Neural progenitor cell (in vitro differentiated cells): Measurements from ENCODE around the gene MMD. TPM values are rescaled to one million over a fixed set of nuclear protein-coding genes. Genes with fewer than 3 reads are reported as not detected.

Experiments
- DNase-seq: peaks from one replicate; pipeline ENCODE4 v3.0.0-alpha.2; 2016; ENCODE audit warnings: low spot score
- H2AFZ ChIP-seq: fragments of 200-600 bp; sonication (generic); replicated peaks from 2 replicates; pipeline ENCODE4 v1.6.1; 2016; ENCODE audit warnings: antibody characterized with exemption
- H3F3A ChIP-seq: fragments of 200-600 bp; sonication (generic); 2 replicates; pipeline ENCODE4 v1.6.1; 2016; ENCODE audit warnings: antibody characterized with exemption, low read depth
- H3K27ac ChIP-seq: fragments of 200-600 bp; sonication (generic); 2 replicates; pipeline ENCODE4 v1.5.1; 2016; ENCODE audit warnings: mild to moderate bottlenecking
- H3K27me3 ChIP-seq: fragments of 200-600 bp; sonication (generic); 2 replicates; pipeline ENCODE4 v1.6.1; 2016; ENCODE audit warnings: mild to moderate bottlenecking, moderate library complexity
- H3K36me3 ChIP-seq: fragments of 200-600 bp; sonication (generic); 2 replicates; pipeline ENCODE4 v1.5.1; 2016
- H3K4me1 ChIP-seq: fragments of 200-600 bp; sonication (generic); 2 replicates; pipeline ENCODE4 v1.6.1; 2016; ENCODE audit warnings: mixed run types
- H3K4me2 ChIP-seq: fragments of 200-600 bp; sonication (generic); 2 replicates; pipeline ENCODE4 v1.6.1; 2016
- H3K4me3 ChIP-seq: fragments of 200-600 bp; sonication (generic); 2 replicates; pipeline ENCODE4 v1.5.1; 2016
- H3K79me2 ChIP-seq: fragments of 200-600 bp; sonication (generic); 2 replicates; pipeline ENCODE4 v1.6.1; 2016; ENCODE audit warnings: low read depth
- H3K9ac ChIP-seq: fragments of 200-600 bp; sonication (generic); 2 replicates; pipeline ENCODE4 v1.6.1; 2016
- H3K9me3 ChIP-seq: fragments of 200-600 bp; sonication (generic); 2 replicates; pipeline ENCODE4 v1.5.1; 2016; ENCODE audit warnings: low read depth
- H4K20me1 ChIP-seq: fragments of 200-600 bp; sonication (generic); 2 replicates; pipeline ENCODE4 v1.6.1; 2016; ENCODE audit warnings: low read depth
- H3K27ac Mint-ChIP-seq: 3 replicates; pipeline ENCODE4 v1.8.0; 2021; ENCODE audit warnings: mixed read lengths
- H3K27me3 Mint-ChIP-seq: 2 replicates; pipeline ENCODE4 v1.8.0; 2022; ENCODE audit warnings: low read depth, mild to moderate bottlenecking, inconsistent platforms, moderate library complexity, mixed read lengths; ENCODE audit not compliant: insufficient read depth
- H3K36me3 Mint-ChIP-seq: 3 replicates; pipeline ENCODE4 v1.8.0; 2021; ENCODE audit warnings: mixed read lengths
- H3K4me1 Mint-ChIP-seq: 3 replicates; pipeline ENCODE4 v1.8.0; 2021; ENCODE audit warnings: mixed read lengths
- H3K4me3 Mint-ChIP-seq: 3 replicates; pipeline ENCODE4 v1.8.0; 2021; ENCODE audit warnings: mild to moderate bottlenecking, moderate library complexity, mixed read lengths
- H3K9me3 Mint-ChIP-seq: 3 replicates; pipeline ENCODE4 v1.8.0; 2020; ENCODE audit warnings: mixed read lengths
- CTCF ChIP-seq: fragments of 200-600 bp; sonication (generic); IDR thresholded peaks from 2 replicates; pipeline ENCODE4 v1.5.1; 2017; ENCODE audit warnings: antibody characterized with exemption, mild to moderate bottlenecking
- EZH2 ChIP-seq: fragments of 200-600 bp; sonication (generic); IDR thresholded peaks from 2 replicates; pipeline ENCODE4 v1.6.1; 2017; ENCODE audit warnings: antibody characterized with exemption, mild to moderate bottlenecking, moderate library complexity
- EZH2phosphoT487 ChIP-seq: fragments of 200-600 bp; sonication (generic); IDR thresholded peaks from 2 replicates; pipeline ENCODE4 v1.6.1; 2017; ENCODE audit warnings: antibody characterized with exemption
- total RNA-seq: library from RNA; depleted of rRNA; stranded (reverse); fragments of >200 nt; gene quantifications from 2 replicates; pipeline ENCODE4 v1.2.3, GENCODE V29; 2015; ENCODE audit warnings: low replicate concordance

Gene MMD
- total RNA-seq, 1 donor from 2014 or later: 122 TPM

GRCh38 chr17:55363033-55363432, 58.6 kb downstream of the MMD start:
- no peak overlapping the region for H3K4me3 ChIP-seq
- no peaks in the 10 kb centered on the region for H4K20me1 ChIP-seq
- peaks cover 4% of the 10 kb centered on the region for H3K9me3 ChIP-seq
- H3K27ac ChIP-seq: no peak overlapping the region
- Mint-ChIP-seq H3K9me3 (peaks cover 6% of the 10 kb centered on the region), H3K27ac (no peak overlapping the region), H3K36me3 (peaks cover 1% of the 10 kb centered on the region), H3K4me1 (peaks cover 7% of the 10 kb centered on the region), H3K27me3 (no peaks in the 10 kb centered on the region), H3K4me3 (no peak overlapping the region)
- no peaks in the 10 kb centered on the region for H3K79me2 ChIP-seq
- peaks cover 13% of the 10 kb centered on the region for H3K4me1 ChIP-seq
- peaks cover 6% of the 10 kb centered on the region for H3F3A ChIP-seq
- TF ChIP-seq EZH2: no peak
- no peak for TF ChIP-seq EZH2phosphoT487
- no peak for TF ChIP-seq CTCF
- DNase-seq: no peak
- H3K27me3 ChIP-seq: no peaks in the 10 kb centered on the region
- H3K36me3 ChIP-seq: no peaks in the 10 kb centered on the region
- H2AFZ ChIP-seq: no peak overlapping the region
- H3K9ac ChIP-seq: no peak overlapping the region
- H3K4me2 ChIP-seq: no peak overlapping the region

- H3K4me2 ChIP-seq: no peak overlapping the region
- H3K27me3 ChIP-seq: no peaks in the 10 kb centered on the region
- peaks cover 10% of the 10 kb centered on the region for H3K4me1 ChIP-seq
- no peaks in the 10 kb centered on the region for H3K27me3 Mint-ChIP-seq
- H3K9me3 Mint-ChIP-seq: peaks cover 6% of the 10 kb centered on the region
- H3K36me3 Mint-ChIP-seq: peaks cover 1% of the 10 kb centered on the region
- no peaks in the 10 kb centered on the region for H4K20me1 ChIP-seq
- no peak overlapping the region for H3K4me3 Mint-ChIP-seq
- no peaks in the 10 kb centered on the region for H3K36me3 ChIP-seq
- H3K9ac ChIP-seq: no peak overlapping the region
- H3K27ac Mint-ChIP-seq: no peak overlapping the region
- no peak overlapping the region for H2AFZ ChIP-seq
- no peak overlapping the region for H3K4me3 ChIP-seq
- no peak for DNase-seq
- H3K79me2 ChIP-seq: no peaks in the 10 kb centered on the region
- peaks cover 5% of the 10 kb centered on the region for H3K4me1 Mint-ChIP-seq
- TF ChIP-seq EZH2: no peak
- no peak for TF ChIP-seq CTCF
- no peak for TF ChIP-seq EZH2phosphoT487
- H3F3A ChIP-seq: peaks cover 2% of the 10 kb centered on the region
- H3K27ac ChIP-seq: no peak overlapping the region
- H3K9me3 ChIP-seq: peaks cover 4% of the 10 kb centered on the region
Observed at GRCh38 chr17:55360971-55361370, 60.7 kb downstream of the MMD start.

GRCh38 chr17:55356434-55357328, 65.0 kb downstream of the MMD start:
- Histone ChIP-seq H3K27me3 (no peaks in the 10 kb centered on the region), H2AFZ (peak overlapping the region; percentile 80), H3K27ac (no peak overlapping the region)

More at GRCh38 chr17:55356434-55357328, 65.0 kb downstream of the MMD start:
- TF ChIP-seq CTCF: peak; percentile 89
- TF ChIP-seq EZH2phosphoT487: no peak
- Histone ChIP-seq H3K36me3 (no peaks in the 10 kb centered on the region), H3F3A (no peaks in the 10 kb centered on the region), H3K4me2 (no peak overlapping the region), H3K79me2 (no peaks in the 10 kb centered on the region), H3K4me3 (no peak overlapping the region), H3K4me1 (peaks cover 5% of the 10 kb centered on the region), H3K9ac (no peak overlapping the region), H3K9me3 (peaks cover 4% of the 10 kb centered on the region), H4K20me1 (no peaks in the 10 kb centered on the region)
- Mint-ChIP-seq H3K9me3 (peaks cover 6% of the 10 kb centered on the region), H3K36me3 (peaks cover 1% of the 10 kb centered on the region), H3K27me3 (no peaks in the 10 kb centered on the region), H3K4me3 (no peak overlapping the region), H3K27ac (no peak overlapping the region), H3K4me1 (no peaks in the 10 kb centered on the region)
- DNase-seq: peak; percentile 83
